Naive thymus-derived CD4-positive, alpha-beta T cell (primary cell): ENCODE results near the gene SORBS1. TPM values are rescaled to one million over a fixed set of nuclear protein-coding genes. Genes with fewer than 3 reads are reported as not detected.

Experiments
- ATAC-seq: fragments of 150-1000 bp; cut with Tn5 transposase; 2 replicates; pipeline ENCODE4 v1.10.0; 2021; ENCODE audit warnings: mild to moderate bottlenecking, moderate library complexity
- CTCF ChIA-PET: fragments of 350-600 bp; sonication (Branson Sonifier 250); formaldehyde crosslinking; loops from one replicate; lab custom pipeline; 2021; ENCODE audit warnings: antibody characterized with exemption; lab: Charles Lee
- POLR2A ChIA-PET: fragments of 350-600 bp; sonication (Branson Sonifier 250); formaldehyde crosslinking; loops from one replicate; lab custom pipeline; 2021; ENCODE audit warnings: antibody characterized with exemption, inconsistent platforms; lab: Charles Lee
- DNase-seq, 9 donors: peaks; one replicate each; pipeline versions ENCODE4 v3.0.0 to v3.0.0-alpha.2; 2020 to 2022; ENCODE audit warnings: mixed read lengths in 1 of 9
- H3K27ac ChIP-seq: one replicate; pipeline ENCODE4 v1.7.0; 2013; ENCODE audit warnings: mild to moderate bottlenecking, low read depth, low read length, moderate library complexity
- H3K27me3 ChIP-seq, 2 donors: one replicate each; pipeline ENCODE4 v1.7.0; 2013; ENCODE audit warnings: low read length in 2 of 2, mild to moderate bottlenecking in 2 of 2, moderate library complexity in 2 of 2; ENCODE audit not compliant: control insufficient read depth in 2 of 2, insufficient read depth in 2 of 2
- H3K36me3 ChIP-seq, 3 experiments: 1 replicate in 2 of 3; 2 replicates in 1 of 3; pipeline ENCODE4 v1.7.0; 2013; ENCODE audit warnings: low read length in 3 of 3, mild to moderate bottlenecking in 3 of 3, moderate library complexity in 1 of 3; ENCODE audit not compliant: insufficient read depth in 3 of 3, control insufficient read depth in 2 of 3
- H3K4me1 ChIP-seq, 2 donors: one replicate each; pipeline ENCODE4 v1.7.0; 2013; ENCODE audit warnings: low read length in 2 of 2, mild to moderate bottlenecking in 2 of 2, moderate library complexity in 1 of 2; ENCODE audit not compliant: control insufficient read depth in 2 of 2, insufficient read depth in 2 of 2
- H3K4me3 ChIP-seq: 2 replicates; pipeline ENCODE4 v1.7.0; 2013; ENCODE audit warnings: mild to moderate bottlenecking, low read length
- H3K9me3 ChIP-seq, 3 experiments: 1 replicate in 2 of 3; 2 replicates in 1 of 3; pipeline ENCODE4 v1.7.0; 2013; ENCODE audit warnings: low read length in 3 of 3; ENCODE audit not compliant: control insufficient read depth in 2 of 3
- H3K27ac Mint-ChIP-seq, 9 donors: one replicate each; pipeline ENCODE4 v1.8.0; 2020 to 2022; ENCODE audit warnings: mixed read lengths in 9 of 9, mild to moderate bottlenecking in 8 of 9, moderate library complexity in 5 of 9, inconsistent platforms in 2 of 9
- H3K27me3 Mint-ChIP-seq, 5 donors: one replicate each; pipeline ENCODE4 v1.8.0; 2021 to 2022; ENCODE audit warnings: mixed read lengths in 5 of 5, mild to moderate bottlenecking in 1 of 5
- H3K36me3 Mint-ChIP-seq, 5 donors: one replicate each; pipeline ENCODE4 v1.8.0; 2020 to 2022; ENCODE audit warnings: mixed read lengths in 5 of 5, mild to moderate bottlenecking in 3 of 5, inconsistent platforms in 1 of 5
- H3K4me1 Mint-ChIP-seq, 7 donors: one replicate each; pipeline ENCODE4 v1.8.0; 2020 to 2022; ENCODE audit warnings: mixed read lengths in 7 of 7, mild to moderate bottlenecking in 3 of 7, inconsistent platforms in 1 of 7
- H3K4me3 Mint-ChIP-seq, 10 donors: one replicate each; pipeline ENCODE4 v1.8.0; 2020 to 2022; ENCODE audit warnings: mild to moderate bottlenecking in 10 of 10, mixed read lengths in 10 of 10, moderate library complexity in 6 of 10, inconsistent platforms in 2 of 10
- H3K9me3 Mint-ChIP-seq, 11 donors: one replicate each; pipeline ENCODE4 v1.8.0; 2020 to 2022; ENCODE audit warnings: mixed read lengths in 11 of 11, mild to moderate bottlenecking in 4 of 11, inconsistent platforms in 1 of 11, moderate library complexity in 1 of 11
- intact Hi-C, 2 donors: fragments of 100-400 bp; cut with micrococcal nuclease; formaldehyde crosslinking; loops; one replicate each; pipeline ENCODE4 v1.15.1; 2023
- polyA plus RNA-seq, 2 donors: library from polyadenylated mRNA; unstranded; fragments of 300-500 nt; fragmentation: Illumina TruSeq; gene quantifications; one replicate each; pipeline ENCODE4 v1.2.3, GENCODE V29; 2021
- total RNA-seq, 6 experiments: library from RNA in 5 of 6; stranded (reverse) in 5 of 6; gene quantifications; 1 replicate in 5 of 6; 2 replicates in 1 of 6; pipeline ENCODE4 v1.2.3 and lab custom pipeline; 2021 to 2026

Gene SORBS1
- total and polyA plus RNA-seq, 7 experiments from 2014 or later: 0.58 to 1.9 (median 0.95) TPM

DNA sequence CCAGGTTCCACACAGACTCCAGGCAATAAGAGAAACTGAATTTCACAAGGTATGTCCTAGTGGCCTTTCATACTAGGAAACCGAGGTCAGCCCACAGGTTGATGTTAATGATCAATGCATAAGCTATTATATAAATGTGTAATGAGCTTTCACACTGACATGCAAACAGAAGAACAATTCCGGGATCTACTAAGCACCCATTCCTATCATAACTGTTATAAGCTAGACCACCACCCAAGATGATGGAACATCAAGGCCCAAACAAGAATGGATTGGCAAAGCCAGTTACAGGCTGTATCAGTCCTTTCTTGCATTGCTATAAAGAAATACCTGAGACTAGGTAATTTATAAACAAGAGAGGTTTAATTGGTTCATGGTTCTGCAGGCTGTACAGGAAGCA is 15.2 kb downstream of the SORBS1 start:
- H3K4me3 Mint-ChIP-seq: no peak overlapping the region
- CTCF ChIA-PET: no interaction called here
- Histone ChIP-seq H3K27me3 (no peaks in the 10 kb centered on the region), H3K4me1 (no peaks in the 10 kb centered on the region), H3K9me3 (no peaks in the 10 kb centered on the region), H3K36me3 (no peaks in the 10 kb centered on the region), H3K4me3 (no peak overlapping the region), H3K27ac (no peak overlapping the region)
- POLR2A ChIA-PET: no interaction called here
- no peak overlapping the region for H3K27ac Mint-ChIP-seq
- H3K4me1 Mint-ChIP-seq: no peaks in the 10 kb centered on the region
- no peaks in the 10 kb centered on the region for H3K9me3 Mint-ChIP-seq
- ATAC-seq (no peak), DNase-seq (no peak)
- H3K36me3 Mint-ChIP-seq: peaks cover 0 to 3% (median 0%) of the 10 kb centered on the region in 5 donors
- H3K27me3 Mint-ChIP-seq: peaks cover 0 to 10% (median 4%) of the 10 kb centered on the region in 5 donors
- intact Hi-C loops: no loop called here

DNA sequence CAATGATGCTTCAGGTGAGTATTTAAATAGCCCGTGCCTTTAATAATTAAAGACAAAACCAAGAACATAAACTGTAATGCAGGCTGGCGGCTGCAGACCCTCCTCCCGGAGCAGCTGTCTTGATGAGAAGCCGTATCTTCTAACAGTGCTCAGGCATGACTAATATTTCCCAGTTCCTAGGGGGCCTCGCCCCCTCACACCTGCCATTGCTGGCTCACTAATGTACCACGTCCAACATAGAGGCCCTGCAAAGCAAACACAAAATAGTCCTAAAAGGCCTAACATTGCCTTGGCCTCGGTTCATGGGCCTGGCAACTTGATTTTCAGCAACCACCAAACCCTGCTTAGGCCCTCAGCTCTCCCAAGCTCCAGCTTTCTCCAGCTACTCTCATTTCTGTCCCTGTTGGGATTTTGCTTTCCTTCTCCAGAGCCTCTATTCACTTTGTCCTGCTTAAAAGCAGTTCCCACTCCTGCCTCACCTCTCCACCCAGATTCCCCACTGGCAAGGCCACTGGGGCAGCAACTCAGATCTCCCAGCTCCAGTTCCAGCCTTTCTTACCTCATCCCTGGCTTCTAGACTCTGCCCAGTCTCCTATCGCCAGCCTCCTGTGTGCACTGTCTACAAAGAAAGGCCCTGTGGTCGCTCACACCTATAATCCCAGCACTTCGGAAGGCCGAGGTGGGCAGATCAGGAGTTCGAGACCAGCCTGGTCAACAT is 16.2 kb downstream of the SORBS1 start:
- ChIA-PET POLR2A (no interaction called here), CTCF (no interaction called here)
- Histone ChIP-seq H3K27ac (no peak overlapping the region), H3K27me3 (no peaks in the 10 kb centered on the region), H3K36me3 (no peaks in the 10 kb centered on the region), H3K4me1 (no peaks in the 10 kb centered on the region), H3K9me3 (no peaks in the 10 kb centered on the region), H3K4me3 (no peak overlapping the region)
- ATAC-seq (no peak), DNase-seq (no peak)
- no peak overlapping the region for H3K27ac Mint-ChIP-seq
- no peaks in the 10 kb centered on the region for H3K4me1 Mint-ChIP-seq
- no peaks in the 10 kb centered on the region for H3K9me3 Mint-ChIP-seq
- peaks cover 0 to 3% (median 0%) of the 10 kb centered on the region in 5 donors for H3K36me3 Mint-ChIP-seq
- no peak overlapping the region for H3K4me3 Mint-ChIP-seq
- intact Hi-C loops: no loop called here
- peaks cover 0 to 7% (median 4%) of the 10 kb centered on the region in 5 donors for H3K27me3 Mint-ChIP-seq

DNA sequence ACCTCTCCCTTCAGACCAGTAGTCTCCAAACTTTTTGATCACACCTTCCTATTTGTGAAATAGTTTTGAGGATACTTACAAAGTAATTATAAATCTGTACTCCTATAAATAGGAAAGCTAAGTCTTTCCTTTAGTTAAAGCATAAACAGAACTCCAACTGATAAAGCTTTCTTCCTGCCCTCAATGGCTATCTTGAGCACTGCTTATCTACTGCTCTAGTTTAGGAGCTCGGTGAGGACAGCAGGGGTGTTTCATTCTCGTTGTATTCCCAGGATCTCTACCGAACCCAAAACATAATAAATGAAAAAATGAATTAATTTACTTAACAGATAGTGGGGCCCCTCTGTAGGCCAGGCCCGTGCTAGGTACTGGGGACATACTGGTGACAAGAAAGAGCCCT is 17.7 kb downstream of the SORBS1 start:
- ChIA-PET POLR2A (no interaction called here), CTCF (no interaction called here)
- peaks cover 0 to 3% (median 0%) of the 10 kb centered on the region in 5 donors for H3K36me3 Mint-ChIP-seq
- intact Hi-C loops: no loop called here
- ATAC-seq: no peak
- H3K27me3 Mint-ChIP-seq: peaks cover 0 to 4% (median 0%) of the 10 kb centered on the region in 5 donors
- Histone ChIP-seq H3K9me3 (no peaks in the 10 kb centered on the region), H3K4me3 (no peak overlapping the region), H3K27ac (no peak overlapping the region), H3K27me3 (no peaks in the 10 kb centered on the region), H3K4me1 (no peaks in the 10 kb centered on the region), H3K36me3 (no peaks in the 10 kb centered on the region)
- no peak overlapping the region for H3K27ac Mint-ChIP-seq
- H3K4me3 Mint-ChIP-seq: no peak overlapping the region
- no peaks in the 10 kb centered on the region for H3K4me1 Mint-ChIP-seq
- no peak for DNase-seq
- no peaks in the 10 kb centered on the region for H3K9me3 Mint-ChIP-seq

DNA sequence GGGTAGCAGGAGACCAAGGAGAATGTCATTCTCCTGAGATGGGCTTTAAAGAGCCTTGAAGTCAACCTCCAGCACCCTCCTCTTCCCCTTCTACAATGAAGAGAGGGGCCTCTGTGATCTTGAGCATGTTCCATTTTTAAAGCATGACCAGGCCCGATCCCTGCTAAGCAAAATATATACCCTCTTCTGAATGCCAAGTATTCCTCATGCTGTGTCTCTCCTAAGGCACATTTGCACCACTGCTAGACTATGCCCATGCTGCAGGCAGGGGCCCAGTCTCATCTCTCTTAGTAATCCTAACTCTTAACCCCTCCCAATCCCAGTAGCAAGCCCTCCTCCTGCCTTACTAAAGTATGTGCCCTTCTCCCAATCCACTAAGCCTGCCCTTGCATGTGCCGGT is 18.4 kb downstream of the SORBS1 start:
- Mint-ChIP-seq H3K9me3 (no peaks in the 10 kb centered on the region), H3K27ac (no peak overlapping the region), H3K27me3 (no peaks in the 10 kb centered on the region), H3K36me3 (peaks cover 0 to 3% (median 0%) of the 10 kb centered on the region in 5 donors), H3K4me3 (no peak overlapping the region), H3K4me1 (no peaks in the 10 kb centered on the region)
- intact Hi-C loops: no loop called here
- Histone ChIP-seq H3K27me3 (no peaks in the 10 kb centered on the region), H3K27ac (no peak overlapping the region), H3K36me3 (no peaks in the 10 kb centered on the region), H3K4me3 (no peak overlapping the region), H3K9me3 (no peaks in the 10 kb centered on the region), H3K4me1 (no peaks in the 10 kb centered on the region)
- no peak for DNase-seq
- CTCF ChIA-PET: no interaction called here
- POLR2A ChIA-PET: no interaction called here
- no peak for ATAC-seq

DNA sequence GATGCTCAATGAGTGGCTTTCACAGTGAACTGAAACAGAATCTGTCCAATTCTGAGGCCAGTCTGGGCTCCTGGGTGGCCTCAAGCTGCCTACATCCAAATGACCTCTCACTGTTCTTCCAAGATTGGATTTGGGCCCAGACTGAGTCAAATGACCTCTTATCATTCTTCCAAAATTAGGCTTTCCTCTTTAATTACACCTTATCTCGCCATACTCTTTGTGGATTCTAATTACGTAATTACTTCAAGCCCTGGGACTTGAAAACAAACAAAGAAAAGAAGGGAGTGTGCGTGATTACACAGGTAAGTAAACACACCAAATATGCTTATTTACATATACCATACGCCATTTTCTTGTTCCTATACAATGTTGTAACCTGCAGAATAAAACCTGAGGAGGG is 18.8 kb downstream of the SORBS1 start:
- DNase-seq: no peak
- no peak overlapping the region for H3K27ac Mint-ChIP-seq

DNA sequence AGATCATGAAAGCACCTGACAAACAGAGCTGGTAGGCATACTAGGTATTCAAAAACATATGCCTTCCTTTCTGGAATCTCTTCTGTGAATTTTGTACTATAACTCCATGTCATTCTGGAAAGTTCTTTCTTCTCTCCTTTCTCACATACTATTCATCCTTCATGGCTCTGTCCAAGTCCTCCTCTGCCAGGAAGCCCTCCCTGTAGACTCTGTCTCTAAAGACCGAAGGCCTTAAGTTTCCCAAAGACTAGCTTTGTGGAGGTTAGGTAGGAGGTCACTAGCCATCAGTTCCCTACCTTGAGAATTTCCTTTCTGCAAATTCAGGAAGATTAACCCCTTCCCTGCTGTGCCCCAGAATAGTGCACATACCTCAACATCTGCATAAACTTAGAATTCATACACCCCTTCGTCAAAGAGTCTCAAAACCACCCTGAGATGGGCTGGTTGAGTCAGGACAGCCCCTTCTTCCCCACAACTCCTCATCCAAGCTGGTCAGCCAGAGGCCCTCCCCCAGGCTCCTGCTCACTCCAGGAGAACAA is 20.6 kb downstream of the SORBS1 start:
- H3K36me3 Mint-ChIP-seq: peaks cover 0 to 3% (median 0%) of the 10 kb centered on the region in 5 donors
- no peak overlapping the region for H3K4me3 ChIP-seq
- H3K4me1 Mint-ChIP-seq: no peaks in the 10 kb centered on the region
- no peaks in the 10 kb centered on the region for H3K27me3 ChIP-seq
- DNase-seq (no peak), ATAC-seq (no peak)
- ChIA-PET POLR2A (no interaction called here), CTCF (no interaction called here)
- H3K27ac ChIP-seq: no peak overlapping the region
- no peaks in the 10 kb centered on the region for H3K9me3 Mint-ChIP-seq
- no peaks in the 10 kb centered on the region for H3K36me3 ChIP-seq
- H3K27me3 Mint-ChIP-seq: no peaks in the 10 kb centered on the region
- intact Hi-C loops: no loop called here
- H3K27ac Mint-ChIP-seq: no peak overlapping the region
- H3K4me3 Mint-ChIP-seq: no peak overlapping the region
- H3K9me3 ChIP-seq: no peaks in the 10 kb centered on the region
- H3K4me1 ChIP-seq: no peaks in the 10 kb centered on the region

More for the DNA sequence above, 18.8 kb downstream of the SORBS1 start:
- POLR2A ChIA-PET: no interaction called here
- Histone ChIP-seq H3K27ac (no peak overlapping the region), H3K4me3 (no peak overlapping the region), H3K9me3 (no peaks in the 10 kb centered on the region), H3K27me3 (no peaks in the 10 kb centered on the region), H3K4me1 (no peaks in the 10 kb centered on the region), H3K36me3 (no peaks in the 10 kb centered on the region)
- no peaks in the 10 kb centered on the region for H3K4me1 Mint-ChIP-seq
- no peak overlapping the region for H3K4me3 Mint-ChIP-seq
- H3K27me3 Mint-ChIP-seq: no peaks in the 10 kb centered on the region
- peaks cover 0 to 3% (median 0%) of the 10 kb centered on the region in 5 donors for H3K36me3 Mint-ChIP-seq
- intact Hi-C loops: no loop called here
- ATAC-seq: no peak
- H3K9me3 Mint-ChIP-seq: no peaks in the 10 kb centered on the region
- CTCF ChIA-PET: no interaction called here
